Measurements from ENCODE around the gene DPF3. TPM values are rescaled to one million over a fixed set of nuclear protein-coding genes. Genes with fewer than 3 reads are reported as not detected.

The DPF3 gene
- total RNA-seq, 4 donors from 2014 or later: 16.7 to 27.8 (median 20.3) TPM

GRCh38 chr14:72589652-72590051 lies 304.2 kb downstream of the DPF3 start:
- H3K9me3 ChIP-seq: no peaks in the 10 kb centered on the region
- intact Hi-C loops (cut with DNase I; ENCODE audit: low total_unique reads): no loop called here
- in situ Hi-C loops (cut with MboI; ENCODE audit: low sequenced_read_pairs in 4 of 4): no loop called here
- H3K36me3 ChIP-seq: no peaks in the 10 kb centered on the region
- no peak for ATAC-seq
- H3K4me3 ChIP-seq: no peak overlapping the region
- DNase-seq: no peak
- TF ChIP-seq CTCF (IDR thresholded peaks at IDR 0.05 in 4 of 5, conservative IDR thresholded peaks at IDR 0.05 in 1 of 5) (no peak), POLR2A (IDR thresholded peaks at IDR 0.05) (no peak)
- peaks cover 0 to 4% of the 10 kb centered on the region in 2 donors for H3K4me1 ChIP-seq
- no peak overlapping the region for H3K27ac ChIP-seq
- no peaks in the 10 kb centered on the region for H3K27me3 ChIP-seq

- Histone ChIP-seq H3K4me1 (peaks cover 0 to 4% of the 10 kb centered on the region in 2 donors), H3K9me3 (no peaks in the 10 kb centered on the region), H3K36me3 (no peaks in the 10 kb centered on the region), H3K4me3 (no peak overlapping the region), H3K27me3 (no peaks in the 10 kb centered on the region), H3K27ac (no peak overlapping the region)
- no peak for DNase-seq
- in situ Hi-C loops (cut with MboI; ENCODE audit: low sequenced_read_pairs in 4 of 4) (no loop called here), intact Hi-C loops (cut with DNase I; ENCODE audit: low total_unique reads) (no loop called here)
- ATAC-seq: no peak
- no peak for TF ChIP-seq POLR2A (IDR thresholded peaks at IDR 0.05)
- no peak for TF ChIP-seq CTCF (IDR thresholded peaks at IDR 0.05 in 4 of 5, conservative IDR thresholded peaks at IDR 0.05 in 1 of 5)
These were observed 305.4 kb downstream of the DPF3 start for GRCh38 chr14:72588521-72588920.

DNA sequence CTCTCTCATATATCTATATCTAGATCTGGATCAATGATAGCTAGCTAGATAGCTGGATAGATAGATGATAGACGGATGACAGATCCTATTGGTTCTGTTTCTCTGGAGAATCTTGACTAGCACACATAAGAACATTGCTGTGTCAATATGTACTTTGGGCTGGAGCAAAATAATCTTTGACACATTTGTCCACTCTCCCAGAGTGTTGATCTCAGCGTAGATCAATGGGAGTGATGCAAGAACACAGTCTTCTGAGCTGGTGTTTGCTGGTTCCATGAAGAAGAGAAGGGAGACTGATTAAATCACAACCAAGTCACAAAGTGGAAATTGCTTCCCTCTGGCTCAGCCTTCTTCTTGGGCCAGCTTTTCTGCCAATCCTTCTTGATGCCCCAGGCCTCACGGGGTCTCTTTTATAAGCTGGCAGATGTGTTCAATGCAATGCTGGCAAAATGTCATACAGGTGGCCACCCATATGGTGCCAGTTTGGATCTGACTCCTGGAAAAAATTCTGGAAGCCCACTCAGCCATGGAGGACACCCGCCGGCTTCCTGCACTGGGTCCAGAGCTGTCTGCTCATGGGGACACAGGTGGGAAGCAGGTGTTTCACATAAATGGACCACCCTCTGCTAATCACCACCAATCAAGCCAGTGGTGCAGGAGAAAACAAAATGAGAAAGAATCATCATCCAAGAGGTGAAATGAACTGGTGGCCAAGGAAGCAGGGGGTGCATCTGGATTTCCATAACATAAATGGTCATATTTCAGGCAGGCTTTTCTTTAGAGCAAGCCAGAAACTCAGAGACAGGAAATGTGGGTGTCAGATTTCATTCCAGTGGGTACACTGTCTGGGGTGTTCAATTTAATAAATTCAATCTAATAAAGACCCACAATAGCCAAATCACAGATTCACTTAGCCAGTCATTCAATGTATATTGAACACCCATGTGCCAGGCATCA lies 310.3 kb downstream of the DPF3 start:
- Histone ChIP-seq H3K27ac (no peak overlapping the region), H3K36me3 (no peaks in the 10 kb centered on the region), H3K27me3 (no peaks in the 10 kb centered on the region), H3K9me3 (no peaks in the 10 kb centered on the region), H3K4me3 (no peak overlapping the region), H3K4me1 (no peaks in the 10 kb centered on the region)
- DNase-seq: no peak
- intact Hi-C loops (cut with DNase I; ENCODE audit: low total_unique reads): no loop called here
- in situ Hi-C loops (cut with MboI; ENCODE audit: low sequenced_read_pairs in 4 of 4): no loop called here
- TF ChIP-seq POLR2A (IDR thresholded peaks at IDR 0.05): no peak
- ATAC-seq: no peak

DNA sequence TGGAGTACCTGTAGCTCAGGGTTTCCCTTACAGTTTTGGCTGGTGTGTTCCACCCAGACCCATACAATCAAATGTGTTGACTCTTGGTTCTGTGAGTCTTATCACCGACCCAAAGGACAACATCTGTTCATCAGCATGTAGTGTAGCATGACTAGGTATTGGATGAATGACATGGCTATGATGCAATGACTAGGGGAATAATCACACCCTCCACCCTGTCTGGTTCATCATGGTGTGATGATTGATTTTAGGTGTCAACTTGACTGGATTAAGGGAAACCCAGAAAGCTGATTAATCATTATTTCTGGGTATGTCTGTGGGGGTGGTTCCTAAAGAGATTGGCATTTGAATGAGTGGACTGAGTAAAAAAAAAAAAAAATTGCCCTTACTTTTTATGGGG lies 311.3 kb downstream of the DPF3 start:
- no peak for TF ChIP-seq POLR2A (IDR thresholded peaks at IDR 0.05)
- no peak for TF ChIP-seq CTCF (IDR thresholded peaks at IDR 0.05 in 4 of 5, conservative IDR thresholded peaks at IDR 0.05 in 1 of 5)
- in situ Hi-C loops (cut with MboI; ENCODE audit: low sequenced_read_pairs in 4 of 4) (no loop called here), intact Hi-C loops (cut with DNase I; ENCODE audit: low total_unique reads) (no loop called here)
- no peak for ATAC-seq
- H3K36me3 ChIP-seq: no peaks in the 10 kb centered on the region
- H3K4me3 ChIP-seq: no peak overlapping the region
- H3K27ac ChIP-seq: no peak overlapping the region
- H3K4me1 ChIP-seq: no peaks in the 10 kb centered on the region
- no peaks in the 10 kb centered on the region for H3K9me3 ChIP-seq
- no peaks in the 10 kb centered on the region for H3K27me3 ChIP-seq
- DNase-seq: no peak

GRCh38 chr14:72578514-72578913 lies 315.4 kb downstream of the DPF3 start:
- no peaks in the 10 kb centered on the region for H3K4me1 ChIP-seq
- no peaks in the 10 kb centered on the region for H3K27me3 ChIP-seq
- H3K36me3 ChIP-seq: no peaks in the 10 kb centered on the region
- no peak for DNase-seq
- H3K9me3 ChIP-seq: no peaks in the 10 kb centered on the region
- in situ Hi-C loops (cut with MboI; ENCODE audit: low sequenced_read_pairs in 4 of 4) (no loop called here), intact Hi-C loops (cut with DNase I; ENCODE audit: low total_unique reads) (no loop called here)
- ATAC-seq: no peak
- no peak overlapping the region for H3K27ac ChIP-seq
- no peak overlapping the region for H3K4me3 ChIP-seq
- TF ChIP-seq POLR2A (IDR thresholded peaks at IDR 0.05): no peak
- TF ChIP-seq CTCF (IDR thresholded peaks at IDR 0.05 in 4 of 5, conservative IDR thresholded peaks at IDR 0.05 in 1 of 5): no peak

Data from gastrocnemius medialis (tissue), 4 donors.